ENCODE data around the gene HPSE2. TPM values are rescaled to one million over a fixed set of nuclear protein-coding genes. Genes with fewer than 3 reads are reported as not detected.

The HPSE2 gene
- total RNA-seq, 1 experiment from 2014 or later = 0.20 TPM

GRCh38 chr10:99125879-99126278 is 109.8 kb downstream of the HPSE2 start:
- Histone ChIP-seq H3K79me1 (ENCODE audit: insufficient read depth, low read depth, low read length, poor library complexity, severe bottlenecking) (no peaks in the 10 kb centered on the region), H3K56ac (ENCODE audit: insufficient read length, low read depth, low read length) (no peak overlapping the region), H3K23ac (ENCODE audit: insufficient read length, low read depth, low read length) (no peak overlapping the region), H3K9ac (ENCODE audit: extremely low read depth, insufficient read length, low read length) (no peak overlapping the region), H3K4me1 (ENCODE audit: insufficient read depth, low read length) (no peaks in the 10 kb centered on the region), H3K27ac (ENCODE audit: insufficient read length, low read depth, low read length) (no peak overlapping the region), H3K27me3 (ENCODE audit: insufficient read depth, low read length) (no peaks in the 10 kb centered on the region), H2BK12ac (ENCODE audit: insufficient read length, low read depth, low read length) (no peak overlapping the region), H3K4me2 (ENCODE audit: insufficient read depth, insufficient read length, low read length) (no peak overlapping the region), H3K4ac (ENCODE audit: low read depth, low read length) (no peak overlapping the region), H4K8ac (replicated peaks; ENCODE audit: insufficient read length, low read depth, low read length) (no peak overlapping the region), H2AK5ac (ENCODE audit: insufficient read length, low read length) (no peak overlapping the region), H4K20me1 (ENCODE audit: control insufficient read depth, insufficient read depth, insufficient read length) (no peaks in the 10 kb centered on the region), H2BK15ac (ENCODE audit: low read depth, low read length) (no peak overlapping the region), H3K18ac (ENCODE audit: insufficient read length, low read depth, low read length) (no peak overlapping the region), H3K79me2 (ENCODE audit: insufficient read depth, low read length) (no peaks in the 10 kb centered on the region), H3K9me3 (ENCODE audit: control insufficient read depth, low read depth, low read length) (peaks cover 11% of the 10 kb centered on the region), H3T11ph (ENCODE audit: low read length) (no peak overlapping the region), H2BK120ac (ENCODE audit: low read depth, low read length, poor library complexity, severe bottlenecking) (no peak overlapping the region), H3K14ac (ENCODE audit: insufficient read depth, low read length) (no peak overlapping the region; the same call in 1 of the 2 replicates), H2AFZ (ENCODE audit: low read length) (no peak overlapping the region), H2BK20ac (ENCODE audit: low read depth, low read length, poor library complexity, severe bottlenecking) (no peak overlapping the region), H2BK5ac (ENCODE audit: insufficient read length, low read length) (no peak overlapping the region), H3K23me2 (ENCODE audit: insufficient read length, low read depth, low read length, poor library complexity, severe bottlenecking) (no peaks in the 10 kb centered on the region), H4K91ac (ENCODE audit: insufficient read length, low read depth, low read length) (no peak overlapping the region), H4K5ac (ENCODE audit: insufficient read length, low read depth, low read length) (no peak overlapping the region)
- DNase-seq = no peak
- Mint-ChIP-seq H3K27ac (no peak overlapping the region), H3K4me1 (peaks cover 0 to 6% of the 10 kb centered on the region in 2 experiments; a peak in 1 of 4 replicates), H3K36me3 (ENCODE audit: insufficient read depth in 1 of 3, low read depth in 3 of 3) (peaks cover 2 to 14% (median 4%) of the 10 kb centered on the region in 3 experiments; a peak in 5 of 7 replicates), H3K4me3 (no peak overlapping the region), H3K9me3 (peaks cover 21% of the 10 kb centered on the region in 2 experiments), H3K27me3 (ENCODE audit: low read depth) (peaks cover 3% of the 10 kb centered on the region)
- no peak for TF ChIP-seq CTCF (conservative IDR thresholded peaks at IDR 0.05)
- WGBS (ENCODE audit: extremely low coverage, insufficient read length, low lambda C conversion rate) = no CpG with 5 or more reads among the region's 3 CpGs
